AG09319 (cell line): ENCODE data around the gene N4BP3.
"Not testable (repeated sequence)": the region's sequence is repeated elsewhere in the genome, so short reads cannot be mapped to it uniquely, and the experiment has no call there.

Experiments
- DNase-seq: peaks from one replicate; pipeline ENCODE4 v3.0.0-alpha.2; 2010; ENCODE audit warnings: low read depth; ENCODE audit errors: extremely low read depth
- TF ChIP-seq, protein P1 (sequence below): IDR thresholded peaks from 2 replicates; pipeline ENCODE4 v1.5.1; 2011; ENCODE audit warnings: low read depth, mild to moderate bottlenecking, inconsistent platforms, low read length, moderate library complexity

The N4BP3 gene

DNA sequence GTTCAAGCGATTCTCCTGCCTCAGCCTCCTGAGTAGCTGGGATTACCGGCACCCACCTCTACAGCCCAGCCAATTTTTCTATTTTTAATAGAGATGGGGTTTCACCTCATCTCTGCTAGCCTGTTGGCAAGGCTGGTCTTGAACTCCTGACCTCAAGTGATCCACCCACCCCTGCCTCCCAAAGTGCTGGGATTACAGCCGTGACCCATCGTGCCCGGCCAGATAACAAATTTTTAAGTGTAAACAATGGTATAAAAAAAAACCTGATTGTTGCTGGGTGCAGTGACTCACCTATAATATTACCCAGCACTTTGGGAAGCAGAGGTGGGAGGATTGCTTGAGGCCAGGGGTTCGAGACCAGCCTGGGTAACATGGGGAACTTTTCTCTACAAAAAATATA, 28.0 kb upstream of the N4BP3 start:
- TF ChIP-seq, protein P1, sequence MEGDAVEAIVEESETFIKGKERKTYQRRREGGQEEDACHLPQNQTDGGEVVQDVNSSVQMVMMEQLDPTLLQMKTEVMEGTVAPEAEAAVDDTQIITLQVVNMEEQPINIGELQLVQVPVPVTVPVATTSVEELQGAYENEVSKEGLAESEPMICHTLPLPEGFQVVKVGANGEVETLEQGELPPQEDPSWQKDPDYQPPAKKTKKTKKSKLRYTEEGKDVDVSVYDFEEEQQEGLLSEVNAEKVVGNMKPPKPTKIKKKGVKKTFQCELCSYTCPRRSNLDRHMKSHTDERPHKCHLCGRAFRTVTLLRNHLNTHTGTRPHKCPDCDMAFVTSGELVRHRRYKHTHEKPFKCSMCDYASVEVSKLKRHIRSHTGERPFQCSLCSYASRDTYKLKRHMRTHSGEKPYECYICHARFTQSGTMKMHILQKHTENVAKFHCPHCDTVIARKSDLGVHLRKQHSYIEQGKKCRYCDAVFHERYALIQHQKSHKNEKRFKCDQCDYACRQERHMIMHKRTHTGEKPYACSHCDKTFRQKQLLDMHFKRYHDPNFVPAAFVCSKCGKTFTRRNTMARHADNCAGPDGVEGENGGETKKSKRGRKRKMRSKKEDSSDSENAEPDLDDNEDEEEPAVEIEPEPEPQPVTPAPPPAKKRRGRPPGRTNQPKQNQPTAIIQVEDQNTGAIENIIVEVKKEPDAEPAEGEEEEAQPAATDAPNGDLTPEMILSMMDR, result no peak
- no peak for DNase-seq

DNA sequence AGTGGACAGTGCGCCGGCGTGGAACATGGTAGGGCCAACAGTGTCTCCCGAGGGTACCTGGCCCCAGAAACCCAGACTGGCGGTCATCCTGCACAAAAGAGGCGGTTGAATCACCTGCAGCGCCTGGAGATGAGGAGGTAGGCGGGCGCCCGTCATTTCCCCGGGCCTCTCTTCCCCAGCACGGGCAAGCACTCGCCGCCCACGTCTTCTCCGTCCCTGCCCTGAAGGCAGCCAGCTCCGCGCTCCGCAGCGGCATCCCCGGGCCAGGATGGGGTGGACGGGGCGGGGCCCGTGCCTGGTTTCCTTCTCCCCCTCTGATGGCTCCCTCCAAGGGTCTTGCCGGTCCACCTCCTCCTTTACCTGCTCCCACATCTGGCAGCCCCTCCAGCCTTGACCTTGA, 27.1 kb upstream of the N4BP3 start:
- DNase-seq, result no peak
- TF ChIP-seq, protein P1, result no peak

DNA sequence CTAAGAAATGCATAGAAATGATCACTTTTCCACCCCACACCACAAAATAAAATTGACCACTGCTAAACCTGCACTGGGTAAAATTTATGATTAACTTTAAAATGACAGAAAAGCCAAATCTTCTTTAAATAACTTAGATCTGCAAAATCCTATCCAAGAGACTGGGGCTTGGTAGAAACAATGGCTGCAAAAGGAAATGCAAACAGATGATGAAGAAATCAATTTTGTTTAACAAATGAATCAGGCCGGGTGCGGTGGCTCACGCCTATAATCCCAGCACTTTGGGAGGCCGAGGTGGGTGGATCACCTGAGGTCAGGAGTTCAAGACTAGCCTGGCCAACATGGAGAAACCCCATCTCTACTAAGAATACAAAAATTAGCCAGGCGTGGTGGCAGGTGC, 26.1 kb upstream of the N4BP3 start:
- not testable (repeated sequence) for DNase-seq

DNA sequence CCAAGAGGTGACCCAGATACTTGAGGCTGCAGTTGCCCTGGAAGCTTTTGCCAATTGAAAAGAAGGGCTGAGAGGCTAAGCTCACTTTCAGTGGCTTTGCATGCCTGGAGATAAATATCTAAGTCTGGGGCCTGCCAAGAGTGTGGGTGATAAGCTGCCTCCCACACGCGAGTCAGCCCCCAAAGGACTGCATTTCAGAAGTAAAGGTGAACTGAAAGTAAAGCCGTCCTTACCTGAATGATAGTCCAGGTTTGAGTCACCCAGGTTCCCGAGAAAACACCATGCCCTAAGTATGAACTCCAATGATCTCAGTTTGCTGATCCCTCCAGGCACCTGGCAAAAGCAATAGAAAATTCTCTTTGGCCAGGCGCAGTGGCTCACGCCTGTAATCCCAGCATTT, 22.5 kb upstream of the N4BP3 start:
- TF ChIP-seq, protein P1, result no peak
- no peak for DNase-seq

DNA sequence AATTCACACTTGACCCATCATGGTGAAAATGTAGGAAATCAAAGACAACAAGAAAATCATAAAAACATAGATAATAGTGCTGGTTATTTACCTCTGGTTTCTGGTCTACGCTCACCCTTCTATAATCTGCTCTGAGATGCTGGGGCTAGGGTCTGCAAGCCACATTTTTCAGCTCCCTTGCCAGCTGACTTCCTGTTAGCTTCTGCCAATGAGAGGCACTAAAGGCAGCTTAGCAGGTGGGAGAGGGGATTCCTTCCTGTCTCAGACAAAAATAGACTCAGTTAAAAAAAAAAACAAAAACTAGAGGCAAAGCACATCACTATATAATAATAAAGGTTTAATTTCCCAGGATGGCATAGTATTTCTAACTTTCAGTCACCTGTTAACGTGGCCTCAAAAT, 20.2 kb upstream of the N4BP3 start:
- no peak for DNase-seq
- TF ChIP-seq, protein P1, result no peak

DNA sequence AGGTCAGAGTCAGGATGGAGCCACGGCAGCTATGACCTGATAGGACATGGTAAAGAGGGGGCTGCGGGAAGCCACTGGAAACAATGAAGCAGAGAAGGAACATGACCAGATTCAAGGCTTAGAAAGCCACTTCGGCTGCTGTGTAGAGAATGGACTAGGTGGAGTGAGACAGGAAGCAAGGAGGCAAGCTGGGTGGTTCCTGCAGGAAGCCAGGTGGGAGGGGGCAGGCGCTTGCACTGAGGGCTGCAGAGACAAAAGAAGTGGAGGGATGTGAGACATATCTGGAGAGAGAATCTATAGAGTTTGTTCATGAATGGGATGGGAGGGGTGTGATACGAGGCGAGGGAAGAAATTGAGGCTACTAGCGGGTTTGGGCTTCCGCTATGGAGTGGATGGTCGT, 19.0 kb upstream of the N4BP3 start:
- TF ChIP-seq, protein P1, result no peak
- DNase-seq, result no peak

DNA sequence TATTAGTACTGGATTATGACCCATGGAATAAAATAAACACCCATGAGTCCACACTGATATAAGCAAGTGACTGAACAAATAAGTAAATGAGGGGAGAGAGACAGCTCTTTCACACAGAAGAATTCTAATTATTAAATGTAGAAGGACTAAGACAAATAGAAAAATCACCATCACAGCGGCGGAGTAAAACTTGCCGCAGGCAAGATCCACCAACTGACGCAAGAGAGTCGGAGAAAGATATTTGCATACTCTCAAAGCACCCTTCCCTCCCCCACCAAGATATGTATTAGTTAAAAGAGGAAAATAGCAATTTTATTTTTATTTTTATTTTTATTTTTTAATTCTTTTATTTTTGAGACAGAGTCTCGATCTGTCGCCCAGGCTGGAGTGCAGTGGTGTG, 14.6 kb upstream of the N4BP3 start:
- TF ChIP-seq, protein P1, result no peak
- no peak for DNase-seq

DNA sequence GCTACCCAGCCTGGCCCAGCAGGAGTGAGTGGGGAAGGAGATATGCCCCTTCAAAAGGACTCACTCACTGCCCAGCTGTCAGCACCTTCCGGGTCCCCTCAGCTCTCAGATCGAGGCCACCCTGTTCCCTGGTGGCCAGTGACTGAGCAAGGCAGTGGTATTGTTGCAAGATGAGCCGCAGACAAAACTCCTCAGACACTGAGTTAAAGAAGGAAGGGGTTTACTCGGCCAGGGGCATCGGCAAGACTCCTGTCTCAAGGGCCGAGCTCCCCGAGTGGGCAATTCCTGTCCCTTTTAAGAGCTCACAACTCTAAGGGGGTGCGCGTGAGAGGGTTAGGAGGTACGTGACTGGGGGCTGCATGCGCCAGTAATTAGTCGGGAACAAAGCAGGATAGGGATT, 9.7 kb upstream of the N4BP3 start:
- DNase-seq, result no peak
- TF ChIP-seq, protein P1, result no peak
